Liver (tissue), 9 donors: Measurements from ENCODE around the gene LLGL2. TPM values are rescaled to one million over a fixed set of nuclear protein-coding genes. Genes with fewer than 3 reads are reported as not detected.

Experiments
- DNase-seq: peaks from one replicate; pipeline ENCODE4 v3.0.0-alpha.2; 2017; ENCODE audit warnings: low spot score
- H3K27ac ChIP-seq, 2 donors: one replicate each; pipeline ENCODE4 v1.7.0; 2013; ENCODE audit warnings: inconsistent platforms in 2 of 2, low read length in 2 of 2, control low read depth in 1 of 2, low read depth in 1 of 2, mild to moderate bottlenecking in 1 of 2
- H3K27me3 ChIP-seq, 4 donors: one replicate each; pipeline versions ENCODE4 v1.6.1 to v1.7.0; 2013; ENCODE audit warnings: low read length in 3 of 4, inconsistent platforms in 1 of 4, mild to moderate bottlenecking in 1 of 4, moderate library complexity in 1 of 4; ENCODE audit not compliant: control insufficient read depth in 4 of 4, insufficient read depth in 4 of 4
- H3K36me3 ChIP-seq, 4 donors: one replicate each; pipeline versions ENCODE4 v1.6.1 to v1.7.0; 2013; ENCODE audit warnings: low read length in 3 of 4, mild to moderate bottlenecking in 3 of 4, low read depth in 1 of 4, moderate library complexity in 1 of 4; ENCODE audit not compliant: control insufficient read depth in 4 of 4, insufficient read depth in 3 of 4
- H3K4me1 ChIP-seq, 4 donors: one replicate each; pipeline versions ENCODE4 v1.6.1 to v1.7.0; 2013; ENCODE audit warnings: low read length in 3 of 4, mild to moderate bottlenecking in 3 of 4, moderate library complexity in 1 of 4; ENCODE audit not compliant: control insufficient read depth in 4 of 4, insufficient read depth in 4 of 4
- H3K4me3 ChIP-seq, 3 donors: one replicate each; pipeline versions ENCODE4 v1.6.1 to v1.7.0; 2013; ENCODE audit warnings: low read length in 3 of 3, control low read depth in 1 of 3, low read depth in 1 of 3, mild to moderate bottlenecking in 1 of 3
- H3K9ac ChIP-seq, 2 donors: one replicate each; pipeline ENCODE4 v1.7.0; 2013; ENCODE audit warnings: low read length in 2 of 2, mild to moderate bottlenecking in 2 of 2, moderate library complexity in 2 of 2, control low read depth in 1 of 2, low read depth in 1 of 2
- H3K9me3 ChIP-seq, 4 donors: one replicate each; pipeline versions ENCODE4 v1.6.1 to v1.7.0; 2013; ENCODE audit warnings: low read length in 3 of 4; ENCODE audit not compliant: control insufficient read depth in 4 of 4
- ATF3 ChIP-seq: IDR thresholded peaks from 2 replicates; pipeline ENCODE4 v1.6.1; 2016; ENCODE audit warnings: antibody characterized with exemption
- CTCF ChIP-seq: fragments of 150-350 bp; IDR thresholded peaks from 2 replicates; pipeline ENCODE4 v1.5.1; 2017; ENCODE audit warnings: improper control_type of control experiment, low read depth, low read length; ENCODE audit not compliant: missing input control
- EGR1 ChIP-seq, 2 donors: IDR thresholded peaks; 2 replicates each; pipeline ENCODE4 v1.6.1; 2016 to 2018; ENCODE audit warnings: antibody characterized with exemption in 2 of 2, low read depth in 2 of 2
- FOXA1 ChIP-seq: IDR thresholded peaks from 2 replicates; pipeline ENCODE4 v1.6.1; 2016; ENCODE audit warnings: antibody characterized with exemption
- FOXA2 ChIP-seq: IDR thresholded peaks from 2 replicates; pipeline ENCODE4 v1.6.1; 2016; ENCODE audit warnings: antibody characterized with exemption
- GABPA ChIP-seq, 2 donors: IDR thresholded peaks in 1 of 2; conservative IDR thresholded peaks in 1 of 2; 2 replicates each; pipeline ENCODE4 v1.6.1; 2016; ENCODE audit warnings: antibody characterized with exemption in 2 of 2, mild to moderate bottlenecking in 1 of 2, moderate library complexity in 1 of 2
- HNF4A ChIP-seq, 2 donors: conservative IDR thresholded peaks; 2 replicates each; pipeline ENCODE4 v1.6.1; 2016; ENCODE audit warnings: antibody characterized with exemption in 2 of 2, mild to moderate bottlenecking in 2 of 2
- HNF4G ChIP-seq: IDR thresholded peaks from 2 replicates; pipeline ENCODE4 v1.6.1; 2016; ENCODE audit warnings: antibody characterized with exemption
- JUND ChIP-seq, 2 donors: IDR thresholded peaks; 2 replicates each; pipeline ENCODE4 v1.6.1; 2016; ENCODE audit warnings: antibody characterized with exemption in 2 of 2
- NR2F2 ChIP-seq: IDR thresholded peaks from 2 replicates; pipeline ENCODE4 v1.6.1; 2016; ENCODE audit warnings: antibody characterized with exemption
- RAD21 ChIP-seq, 2 donors: IDR thresholded peaks; 2 replicates each; pipeline ENCODE4 v1.6.1; 2016; ENCODE audit warnings: antibody characterized with exemption in 2 of 2, mild to moderate bottlenecking in 2 of 2
- REST ChIP-seq: IDR thresholded peaks from 2 replicates; pipeline ENCODE4 v1.6.1; 2016; ENCODE audit warnings: antibody characterized with exemption, mild to moderate bottlenecking
- RXRA ChIP-seq, 2 donors: IDR thresholded peaks; 2 replicates each; pipeline ENCODE4 v1.6.1; 2017 to 2018; ENCODE audit warnings: antibody characterized with exemption in 2 of 2, mild to moderate bottlenecking in 1 of 2
- SP1 ChIP-seq: IDR thresholded peaks from 2 replicates; pipeline ENCODE4 v1.6.1; 2018; ENCODE audit warnings: antibody characterized with exemption, mild to moderate bottlenecking
- TAF1 ChIP-seq: conservative IDR thresholded peaks from 2 replicates; pipeline ENCODE4 v1.6.1; 2016; ENCODE audit warnings: antibody characterized with exemption, mild to moderate bottlenecking
- YY1 ChIP-seq: IDR thresholded peaks from 2 replicates; pipeline ENCODE4 v1.6.1; 2016; ENCODE audit warnings: antibody characterized with exemption, mild to moderate bottlenecking
- ZBTB33 ChIP-seq: IDR thresholded peaks from 2 replicates; pipeline ENCODE4 v1.6.1; 2016; ENCODE audit warnings: antibody characterized with exemption
- WGBS: extraction: QIAGEN DNeasy Blood & Tissue Kit; methylation state at CpG from one replicate; pipeline ENCODE4 v1.1.7; 2013; 5-methylcytosine and 5-hydroxymethylcytosine counted together
- polyA plus RNA-seq, 2 donors: library from polyadenylated mRNA; stranded (reverse) in 1 of 2; unstranded in 1 of 2; fragments of 200-250 nt in 1 of 2; fragments of >200 nt in 1 of 2; fragmentation: Nextera tagmentation in 1 of 2; extraction: Ambion mirVana in 1 of 2; gene quantifications; one replicate each; pipeline versions ENCODE4 v1.2.1 to v1.2.3, GENCODE V29; 2013 to 2015
- total RNA-seq, 2 donors: library from RNA; depleted of rRNA; stranded (reverse); fragments of >200 nt; gene quantifications; one replicate each; pipeline ENCODE4 v1.2.3, GENCODE V29; 2014
- donor health status: healthy.
- donor health status: healthy.
- donor health status: healthy.
- donor health status: healthy.
- donor health status: healthy.

The LLGL2 gene
- total and polyA plus RNA-seq, 4 donors, result 23.2 to 69.6 (median 38.5) TPM

- H3K9ac ChIP-seq, result no peak overlapping the region
- H3K4me3 ChIP-seq, result no peak overlapping the region
- H3K27ac ChIP-seq, result peak overlapping the region; percentile 86 to 91
- peak; percentile 29 for DNase-seq
- WGBS, result 48% methylated on average over 36 of the region's 38 CpGs
- no peak for TF ChIP-seq TAF1
- peak in 1 of 2 donors; percentile 3 for TF ChIP-seq JUND (IDR thresholded peaks at IDR 0.05)
- no peaks in the 10 kb centered on the region for H3K9me3 ChIP-seq
- peaks cover 1 to 11% (median 10%) of the 10 kb centered on the region in 4 donors for H3K36me3 ChIP-seq
- H3K27me3 ChIP-seq, result no peaks in the 10 kb centered on the region
- H3K4me1 ChIP-seq, result peaks cover 20 to 55% (median 52%) of the 10 kb centered on the region in 4 donors
Measured at GRCh38 chr17:75558666-75559530, 33.4 kb downstream of the LLGL2 start.

GRCh38 chr17:75559958-75560533, 34.5 kb downstream of the LLGL2 start:
- Histone ChIP-seq H3K27ac (peak overlapping the region in 1 of 2 donors; percentile 43), H3K4me1 (peaks cover 20 to 55% (median 52%) of the 10 kb centered on the region in 4 donors), H3K27me3 (no peaks in the 10 kb centered on the region), H3K9ac (no peak overlapping the region), H3K36me3 (peaks cover 1 to 23% (median 13%) of the 10 kb centered on the region in 4 donors), H3K4me3 (no peak overlapping the region), H3K9me3 (no peaks in the 10 kb centered on the region)
- peak in 1 of 2 donors; percentile 61 for TF ChIP-seq HNF4A (conservative IDR thresholded peaks at IDR 0.05)
- no peak for TF ChIP-seq ATF3
- TF ChIP-seq JUND (IDR thresholded peaks at IDR 0.05), result no peak
- no peak for TF ChIP-seq SP1
- TF ChIP-seq RXRA (IDR thresholded peaks at IDR 0.05), result peak in 1 of 2 donors; percentile 67
- DNase-seq, result peak; percentile 32
- 80% methylated on average over 9 of the region's 9 CpGs for WGBS

GRCh38 chr17:75561927-75562603, 36.6 kb downstream of the LLGL2 start:
- 51% methylated on average over 5 of the region's 5 CpGs for WGBS
- peaks cover 3 to 41% (median 25%) of the 10 kb centered on the region in 4 donors for H3K36me3 ChIP-seq
- TF ChIP-seq GABPA (IDR thresholded peaks at IDR 0.05 in 1 of 2, conservative IDR thresholded peaks at IDR 0.05 in 1 of 2) (no peak), FOXA2 (peak; percentile 48), RAD21 (IDR thresholded peaks at IDR 0.05) (peak; percentile 41 to 55), ATF3 (no peak), HNF4G (peak; percentile 45), NR2F2 (peak; percentile 52), YY1 (peak; percentile 41), REST (peak; percentile 64), EGR1 (IDR thresholded peaks at IDR 0.05; ENCODE audit: low read depth in 2 of 2) (peak in 1 of 2 donors; percentile 50), TAF1 (no peak), CTCF (no peak), ZBTB33 (no peak), FOXA1 (peak; percentile 44), RXRA (IDR thresholded peaks at IDR 0.05) (peak; percentile 81 to 94), HNF4A (conservative IDR thresholded peaks at IDR 0.05) (peak; percentile 85 to 90)

More at GRCh38 chr17:75561927-75562603, 36.6 kb downstream of the LLGL2 start:
- Histone ChIP-seq H3K27ac (no peak overlapping the region), H3K9ac (no peak overlapping the region), H3K4me1 (peaks cover 18 to 44% (median 38%) of the 10 kb centered on the region in 4 donors), H3K27me3 (no peaks in the 10 kb centered on the region), H3K4me3 (no peak overlapping the region), H3K9me3 (no peaks in the 10 kb centered on the region)
- DNase-seq, result no peak
